ENCODE results near the gene MNDA.

Gene MNDA

DNA sequence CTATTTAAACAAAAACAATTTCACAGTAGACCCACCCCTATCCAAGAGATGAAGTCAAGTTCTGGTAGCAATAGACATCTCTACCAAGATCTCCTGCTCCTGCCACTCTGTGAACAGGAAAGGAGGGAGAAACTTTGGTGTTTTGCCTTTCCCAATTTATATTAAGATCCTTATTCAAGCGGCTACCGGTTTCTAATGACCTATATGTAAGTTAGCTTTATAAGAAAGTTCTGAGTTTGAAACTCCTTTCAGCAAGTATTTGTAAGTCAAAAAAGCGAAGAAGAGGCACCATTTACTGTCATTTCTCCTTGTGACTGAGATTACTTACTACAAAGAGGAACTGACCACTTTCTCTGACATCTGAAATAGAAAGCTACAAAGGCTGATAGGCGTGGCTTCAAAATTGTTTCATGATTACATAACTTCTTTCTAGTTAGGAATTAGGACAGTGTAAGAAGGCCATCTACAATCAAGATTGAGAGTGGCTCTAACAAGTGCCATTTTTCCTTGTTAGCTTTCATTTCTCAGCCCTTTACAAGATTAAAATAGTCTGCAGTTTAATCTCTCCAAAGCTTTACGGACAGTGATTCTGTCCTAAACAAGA lies at the start of gene MNDA:
Gene MNDA (plus strand): TSS at position 448 of the 604 bp plus-strand sequence. CDS start 10,803 bp downstream, outside the sequence.
- DNase-seq = no peak

DNA sequence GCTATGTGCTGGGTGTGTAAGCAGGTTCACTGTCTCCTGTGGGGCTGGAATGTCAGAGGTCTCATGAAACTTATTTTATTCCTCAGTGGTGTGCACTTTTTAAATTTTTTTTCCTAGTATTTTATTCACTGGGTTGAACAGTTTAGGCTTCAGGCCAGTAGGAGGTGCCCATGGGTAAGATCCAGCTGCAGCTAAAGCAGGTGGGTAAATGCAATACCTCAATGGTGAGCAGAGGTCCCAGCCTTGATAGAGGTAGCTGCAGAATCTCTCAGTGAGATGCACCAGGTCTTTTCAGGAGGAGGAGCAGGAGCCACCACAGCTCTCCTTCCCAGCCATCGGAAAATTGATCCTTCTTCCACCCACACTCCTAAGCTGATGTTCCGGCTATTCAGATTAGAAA lies 37.5 kb upstream of the MNDA start:
- DNase-seq = no peak

DNA sequence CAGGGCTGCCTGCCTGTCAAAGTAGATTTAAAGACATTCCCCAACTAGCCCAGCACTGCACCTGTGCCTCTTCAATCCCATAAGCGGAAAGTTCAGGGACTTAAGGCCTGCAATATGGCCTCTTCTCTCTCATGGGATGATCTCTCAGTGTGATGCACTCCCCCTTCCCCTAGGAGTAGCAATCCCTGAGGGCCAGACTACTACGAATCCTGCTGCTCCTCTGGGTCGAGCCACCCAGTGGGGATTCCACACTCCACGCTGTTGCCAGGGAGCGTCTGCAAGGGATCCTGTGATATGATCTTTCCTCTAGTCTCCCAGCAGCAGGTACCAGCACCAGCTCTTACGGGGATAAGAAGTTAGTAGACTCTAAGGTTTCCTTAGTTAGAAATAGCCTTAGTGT lies 36.9 kb upstream of the MNDA start:
- no peak for DNase-seq

DNA sequence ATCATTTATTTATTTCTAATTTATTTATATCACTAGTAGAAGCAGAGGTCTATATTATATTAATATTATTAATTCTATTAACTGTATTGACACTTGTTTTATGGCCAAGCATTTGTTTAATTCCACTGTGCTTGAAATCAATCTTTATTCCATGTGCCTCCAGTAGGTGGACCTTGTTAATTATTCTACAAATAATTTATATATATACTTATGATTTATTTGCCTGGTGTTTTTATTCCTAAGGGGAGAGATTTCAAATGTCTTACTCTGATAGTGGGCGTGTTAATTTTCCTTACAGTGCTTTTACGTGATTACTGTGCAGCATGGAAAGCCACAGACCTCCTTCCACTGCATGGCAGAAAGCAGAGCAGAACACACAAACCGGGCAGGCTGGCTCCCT lies 32.6 kb upstream of the MNDA start:
- DNase-seq = no peak

DNA sequence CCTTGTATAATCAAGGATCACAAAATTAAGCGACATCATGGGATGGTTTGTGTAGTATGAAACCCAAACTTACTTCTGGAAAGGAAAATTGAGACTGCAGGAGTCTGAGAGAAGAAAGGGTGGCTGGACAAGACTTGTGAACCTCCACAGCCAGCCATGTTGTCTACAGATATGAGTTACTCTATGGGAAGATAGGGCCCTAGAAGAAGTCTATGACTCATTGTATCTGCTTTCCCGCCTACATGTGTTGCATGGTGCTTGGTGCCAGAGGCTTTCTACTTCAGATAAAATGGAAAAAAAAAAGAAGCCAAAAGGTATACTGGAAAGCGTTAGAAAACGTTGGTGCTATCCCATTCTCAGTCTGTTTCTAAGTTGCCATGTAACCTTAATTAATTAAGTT lies 31.5 kb upstream of the MNDA start:
- DNase-seq = no peak

DNA sequence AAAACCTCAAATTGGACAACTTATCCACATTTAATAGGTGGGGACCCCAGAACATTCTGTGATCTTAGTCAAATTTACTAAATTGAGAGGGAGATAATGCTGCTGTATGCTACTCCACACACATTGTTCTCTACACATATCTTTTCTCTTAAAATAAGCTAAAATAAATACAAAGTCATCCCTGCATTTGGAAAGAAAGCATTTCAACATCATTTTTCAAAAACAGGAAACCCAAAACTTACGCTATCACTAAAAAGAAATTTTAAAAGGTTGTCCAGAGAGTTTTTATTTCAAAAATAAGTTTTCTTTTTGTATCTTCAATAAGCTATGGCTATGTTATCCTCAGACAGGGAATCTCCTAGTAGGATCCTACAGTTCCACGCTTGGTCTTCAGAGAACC lies 30.6 kb upstream of the MNDA start:
- DNase-seq = no peak

DNA sequence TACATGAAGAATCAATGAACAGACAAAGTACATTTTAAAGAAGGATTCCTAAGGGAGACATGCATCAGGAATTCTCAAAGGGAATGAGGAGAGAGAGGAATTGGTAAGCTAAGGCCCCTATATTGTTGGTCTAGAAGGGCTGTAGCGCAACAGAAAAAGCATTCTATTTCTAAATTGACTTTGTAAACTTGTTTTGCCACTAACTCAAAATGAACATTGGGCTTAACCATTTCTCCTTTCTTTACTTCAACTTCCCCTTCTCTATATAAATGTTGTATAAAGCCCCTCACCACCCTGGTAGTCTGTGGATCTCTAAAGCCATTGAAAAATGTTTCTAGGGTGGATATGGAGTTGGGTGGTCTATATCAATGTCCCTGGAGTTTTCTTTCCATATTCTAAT lies 29.8 kb upstream of the MNDA start:
- no peak for DNase-seq

DNA sequence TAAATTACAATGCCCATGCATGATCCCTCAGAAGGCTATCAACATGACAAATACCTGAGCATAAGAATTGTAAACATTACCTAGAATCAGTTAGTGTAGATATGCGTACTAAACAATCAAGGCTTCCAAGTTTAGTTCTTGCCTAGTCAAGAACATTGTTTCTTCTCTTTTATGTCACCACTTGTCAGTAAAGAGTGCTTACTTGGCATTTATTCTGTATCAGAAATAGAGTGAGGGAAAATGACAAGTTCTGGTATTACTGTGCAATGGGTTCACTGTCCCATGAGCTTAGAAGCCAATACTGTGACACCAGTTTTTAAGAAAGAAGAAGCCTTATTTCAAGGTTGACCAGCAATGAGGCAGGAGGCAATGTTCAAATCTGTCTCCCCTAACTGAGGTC lies 27.5 kb upstream of the MNDA start:
- no peak for DNase-seq

DNA sequence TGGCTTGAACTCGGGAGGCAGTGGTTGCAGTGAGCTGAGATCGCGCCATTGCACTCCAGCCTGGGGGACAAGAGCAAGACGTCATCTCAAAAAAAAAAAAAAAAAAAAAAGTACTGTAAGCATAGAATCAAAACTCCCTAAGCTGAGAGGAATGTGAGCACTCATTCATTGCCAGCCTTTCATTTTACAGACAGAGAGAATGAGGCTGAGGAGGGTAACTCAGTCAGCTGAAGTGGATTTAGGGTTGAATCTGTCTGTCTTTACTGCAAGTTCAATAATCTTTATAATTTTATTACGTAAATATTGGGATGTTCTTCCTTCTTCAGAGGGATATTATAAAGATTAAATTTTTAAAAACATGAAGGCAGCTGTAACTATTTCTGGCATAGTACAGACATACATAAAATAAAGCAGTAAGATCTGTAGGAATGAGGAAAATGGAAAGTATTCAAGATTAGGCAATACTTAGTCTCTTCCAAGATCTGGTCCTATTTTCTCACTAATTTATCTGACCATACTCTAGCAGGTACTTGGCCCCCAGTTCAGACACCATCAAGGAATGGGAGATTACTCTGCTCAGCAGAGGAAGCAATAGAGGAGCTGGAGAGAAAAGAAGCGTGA lies 24.1 kb upstream of the MNDA start:
- no peak for DNase-seq

DNA sequence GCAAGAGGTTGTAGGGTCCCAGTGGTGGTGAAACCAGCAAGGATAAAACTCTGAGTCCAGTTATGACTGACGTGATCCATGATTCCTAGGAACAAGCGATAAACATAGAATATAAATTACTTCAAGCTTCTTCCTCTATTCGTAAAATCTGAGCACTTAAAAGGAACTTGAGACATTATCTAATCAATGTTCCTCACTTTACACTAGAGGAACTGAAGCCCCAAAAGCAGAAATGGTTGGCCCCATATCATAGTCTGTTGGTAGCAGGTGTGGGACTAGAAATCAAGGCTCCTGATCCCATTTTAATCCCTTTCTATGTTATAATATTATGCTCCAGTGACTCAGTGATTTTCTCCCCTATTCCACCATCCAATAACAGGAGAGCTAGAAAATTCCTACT lies 21.9 kb upstream of the MNDA start:
- DNase-seq = no peak

DNA sequence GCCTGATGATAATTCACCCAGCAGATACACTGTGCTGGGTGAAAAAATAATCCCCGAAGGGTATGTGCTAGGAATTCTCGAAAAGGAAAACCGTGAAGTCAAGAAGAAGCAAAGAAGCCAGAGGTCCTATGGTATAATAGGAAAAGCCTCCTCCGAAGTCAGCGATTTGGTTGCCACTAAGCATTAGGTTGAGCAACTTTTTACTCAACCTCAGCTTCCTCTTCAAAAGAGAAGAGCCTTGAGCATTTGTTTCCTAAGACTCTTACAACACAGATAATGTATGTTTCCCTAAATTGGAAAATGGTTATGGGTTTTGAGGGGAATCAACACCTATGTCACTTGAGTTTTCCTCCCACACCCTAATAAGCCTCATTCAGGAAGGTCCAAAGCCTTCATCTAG lies 21.3 kb upstream of the MNDA start:
- DNase-seq = no peak

DNA sequence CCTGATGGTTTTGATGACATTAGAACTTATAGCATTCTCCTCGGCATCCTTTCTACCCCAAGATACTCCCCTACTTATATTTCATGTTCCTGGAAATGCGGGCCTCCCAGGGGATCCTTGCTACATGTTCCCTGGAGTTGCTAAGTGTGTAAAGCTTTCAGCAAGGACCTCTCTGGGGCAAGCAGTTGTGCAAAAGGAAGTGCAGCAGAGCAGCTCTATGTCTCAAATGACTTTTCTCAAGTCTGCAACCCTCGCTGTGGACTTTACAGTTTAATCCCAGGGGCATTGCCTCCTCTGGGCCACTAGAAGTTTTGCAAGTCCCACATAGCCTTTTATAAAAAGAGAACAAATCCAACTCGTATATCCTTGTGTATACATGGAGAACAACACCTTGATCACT lies 20.8 kb upstream of the MNDA start:
- no peak for DNase-seq

DNA sequence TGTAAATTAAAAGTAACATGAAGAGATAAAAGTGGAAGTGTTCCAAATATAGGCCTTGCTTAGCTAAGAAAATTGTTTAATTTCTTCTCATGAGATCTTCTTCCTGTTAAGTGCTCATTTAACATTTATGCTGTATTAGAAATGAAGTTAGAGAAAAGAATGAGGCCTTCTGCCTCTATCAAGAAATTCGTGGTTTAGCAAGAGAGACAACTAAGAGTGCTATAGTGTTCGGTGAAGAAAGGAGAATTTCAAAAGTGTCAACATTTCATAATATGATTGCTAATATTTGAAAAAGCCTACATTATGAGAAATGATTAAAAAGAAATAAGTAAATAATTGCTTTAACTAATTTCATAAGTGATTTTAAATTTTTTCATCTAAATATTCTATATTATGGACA lies 18.8 kb upstream of the MNDA start:
- DNase-seq = no peak

DNA sequence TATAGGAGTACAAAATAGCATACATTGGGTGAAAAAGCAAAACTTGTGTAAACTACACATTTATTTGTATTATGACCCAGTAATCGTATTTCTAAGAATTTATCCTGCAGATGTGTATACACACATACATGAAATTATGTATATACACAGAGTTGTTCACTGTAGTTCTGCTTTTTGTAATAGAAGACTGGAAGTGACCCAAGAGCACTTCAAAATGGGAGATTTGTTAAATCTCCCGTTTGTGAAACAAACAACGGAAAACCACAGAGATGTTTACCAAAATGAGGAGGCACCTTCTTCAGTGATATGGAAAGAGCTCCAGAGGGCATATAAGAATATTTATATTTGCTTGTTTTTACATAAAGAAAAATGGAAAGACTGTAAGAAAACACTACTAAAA lies 18.0 kb upstream of the MNDA start:
- no peak for DNase-seq

DNA sequence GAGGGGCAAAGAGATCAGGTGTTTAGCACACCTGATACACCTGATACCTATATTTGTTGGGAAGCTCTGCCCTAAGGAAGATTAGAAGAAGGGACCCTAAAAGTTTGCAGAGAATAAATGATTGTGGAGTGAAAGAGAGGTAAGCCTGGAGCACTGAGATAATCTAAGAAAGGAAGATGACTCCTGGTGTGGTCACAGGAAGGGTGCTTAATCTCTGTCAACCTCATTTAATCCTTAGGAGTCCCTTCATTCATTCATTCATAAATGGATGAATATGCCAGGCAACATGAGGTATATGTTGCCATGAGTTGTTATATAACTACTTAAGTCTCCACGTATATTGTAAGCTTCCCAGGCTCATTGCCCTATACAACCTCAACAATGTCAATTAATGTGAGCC lies 16.2 kb upstream of the MNDA start:
- DNase-seq = no peak

DNA sequence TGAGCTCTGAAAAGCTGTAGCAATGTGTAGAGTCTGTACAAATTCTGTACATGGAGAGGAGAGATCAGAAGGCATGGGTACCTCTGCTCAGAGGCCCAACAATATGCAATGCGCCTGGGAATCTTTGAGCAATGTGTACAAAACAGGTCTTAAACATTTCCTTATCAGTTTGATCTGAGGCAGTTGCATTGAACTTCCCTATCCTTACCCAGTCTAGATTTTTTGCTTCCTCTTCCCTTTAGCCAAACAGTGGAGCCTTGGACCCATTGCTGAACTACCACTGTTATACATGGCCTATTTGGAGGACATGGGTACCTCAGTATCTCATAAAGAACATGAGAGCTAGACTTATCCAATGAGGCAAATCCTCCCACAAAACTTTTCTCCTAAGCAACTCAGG lies 12.6 kb upstream of the MNDA start:
- no peak for DNase-seq

DNA sequence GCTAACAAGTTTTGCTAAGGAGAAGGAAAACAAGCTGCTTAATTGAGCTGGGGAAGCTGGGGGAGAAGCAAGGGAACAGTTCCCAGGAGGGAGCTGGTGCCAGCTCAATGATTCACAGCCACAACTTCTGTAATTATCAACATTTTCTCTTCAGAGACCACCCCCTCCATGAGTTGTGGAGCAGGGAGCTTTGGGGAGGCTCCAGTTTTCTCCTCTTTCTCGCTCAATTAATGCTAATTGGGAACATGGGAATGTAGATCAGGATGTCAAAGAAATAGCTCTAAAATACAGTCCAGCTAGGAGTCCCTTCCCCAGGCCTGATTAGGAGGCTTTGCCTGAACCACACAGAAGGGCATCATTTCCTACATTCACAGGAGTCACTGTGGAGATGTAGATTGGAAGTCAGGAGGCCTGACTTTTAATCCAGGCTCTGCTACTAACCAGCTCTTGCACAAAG lies 12.1 kb upstream of the MNDA start:
- DNase-seq = no peak

DNA sequence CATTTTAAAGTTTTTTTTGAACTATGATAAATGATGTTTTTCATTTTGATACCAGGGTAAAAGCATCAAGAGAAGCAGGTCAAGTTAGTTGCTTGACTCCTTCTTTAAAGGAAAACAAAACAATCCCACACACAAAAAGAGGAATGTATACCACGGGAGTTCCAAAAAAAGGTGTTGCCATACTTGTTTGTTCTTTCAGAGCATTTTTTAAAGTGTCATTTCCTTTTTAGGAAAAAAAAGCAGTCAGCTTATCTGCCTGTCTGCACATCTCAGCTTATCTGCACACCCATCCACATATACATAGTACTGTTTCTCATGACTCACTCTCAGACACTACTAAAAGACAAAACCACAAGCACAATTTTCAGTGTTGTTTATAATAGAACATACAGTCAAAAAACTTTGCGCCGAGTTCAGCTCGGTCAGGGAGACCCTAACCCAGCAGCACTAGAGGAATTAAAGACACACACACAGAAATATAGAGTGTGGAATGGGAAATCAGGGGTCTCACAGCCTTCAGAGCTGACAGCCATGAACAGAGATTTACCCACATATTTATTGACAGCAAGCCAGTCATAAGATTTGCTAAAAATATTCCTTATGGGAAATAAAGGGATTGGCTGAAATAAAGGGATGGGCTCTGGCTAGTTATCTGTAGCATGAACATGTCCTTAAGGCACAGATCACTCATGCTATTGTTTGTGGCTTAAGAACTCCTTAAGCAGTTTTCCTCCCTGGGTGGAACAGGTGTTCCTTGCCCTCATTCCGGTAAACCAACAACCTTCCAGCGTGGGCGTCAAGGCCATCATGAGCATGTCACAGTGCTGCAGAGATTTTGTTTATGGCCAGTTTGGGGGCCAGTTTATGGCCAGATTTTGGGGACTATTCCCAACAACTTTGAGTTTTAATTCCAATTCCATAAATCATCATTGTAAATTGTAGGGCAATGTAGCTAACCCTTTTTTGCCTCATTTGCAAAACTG lies 11.4 kb upstream of the MNDA start:
- DNase-seq = no peak

DNA sequence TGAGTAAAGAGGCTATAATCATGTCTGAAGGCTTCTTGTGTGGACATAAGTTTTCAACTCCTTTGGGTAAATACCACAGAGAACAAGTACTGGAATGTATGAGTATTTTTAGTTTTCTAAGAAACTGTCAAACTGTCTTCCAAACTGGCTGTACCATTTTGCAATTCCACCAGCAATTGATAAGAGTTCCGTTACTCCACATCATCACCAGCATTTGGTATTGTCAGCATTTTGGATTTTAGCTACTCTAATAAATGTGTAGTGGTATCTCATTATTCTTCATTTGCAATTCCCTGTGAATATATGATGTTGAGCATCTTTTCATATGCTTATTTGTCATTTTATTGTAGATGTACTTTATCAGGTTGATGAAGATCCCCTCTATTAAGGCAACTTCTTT lies 9.4 kb upstream of the MNDA start:
- DNase-seq = no peak

DNA sequence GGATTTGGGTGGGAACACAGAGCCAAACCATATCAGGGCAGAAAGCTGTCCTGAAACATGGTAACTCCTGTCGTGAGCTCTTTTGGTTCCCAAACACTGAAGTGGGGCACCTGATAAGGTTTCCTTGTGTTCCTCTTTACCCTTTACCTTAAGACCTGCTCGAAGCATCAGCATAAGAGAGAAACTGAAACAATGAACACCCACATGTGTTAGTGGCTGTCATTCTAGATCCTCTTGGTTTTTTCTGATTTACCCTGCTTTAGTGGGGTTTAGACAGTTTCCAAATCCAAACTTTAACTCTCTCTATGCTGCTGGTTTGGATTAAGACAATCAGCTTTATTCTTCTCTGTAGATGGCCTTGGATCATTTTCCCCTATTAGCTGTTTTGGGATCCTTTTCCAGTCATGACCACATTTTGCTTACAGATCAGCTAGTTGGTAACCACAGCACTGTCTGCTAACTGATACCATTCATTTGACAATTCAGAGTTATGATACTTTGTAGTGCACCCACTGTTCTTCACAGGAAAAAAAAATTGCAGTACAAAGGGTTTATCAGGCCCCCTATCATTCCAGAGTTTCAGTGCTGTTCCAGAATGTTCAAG lies 975 bp upstream of the MNDA start:
- no peak for DNase-seq

DNA sequence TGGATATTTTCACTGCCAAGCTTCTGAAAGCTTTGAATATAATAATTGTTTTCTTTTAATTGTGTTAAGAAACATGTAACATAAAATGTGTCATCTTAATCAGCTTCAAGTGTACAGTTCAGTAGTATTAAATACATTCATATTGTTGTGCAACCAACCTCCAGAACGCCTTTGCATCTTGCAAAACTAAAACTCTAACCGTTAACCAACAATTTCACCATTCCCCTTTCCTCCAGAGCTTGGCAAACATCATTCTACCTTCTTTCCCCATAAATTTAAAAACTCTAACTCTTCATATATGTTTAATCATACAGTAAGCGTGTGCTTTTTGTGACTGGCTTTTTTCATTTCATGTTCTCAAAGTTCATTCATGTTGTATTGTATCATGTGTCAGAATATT lies 2.1 kb downstream of the MNDA start:
- no peak for DNase-seq

DNA sequence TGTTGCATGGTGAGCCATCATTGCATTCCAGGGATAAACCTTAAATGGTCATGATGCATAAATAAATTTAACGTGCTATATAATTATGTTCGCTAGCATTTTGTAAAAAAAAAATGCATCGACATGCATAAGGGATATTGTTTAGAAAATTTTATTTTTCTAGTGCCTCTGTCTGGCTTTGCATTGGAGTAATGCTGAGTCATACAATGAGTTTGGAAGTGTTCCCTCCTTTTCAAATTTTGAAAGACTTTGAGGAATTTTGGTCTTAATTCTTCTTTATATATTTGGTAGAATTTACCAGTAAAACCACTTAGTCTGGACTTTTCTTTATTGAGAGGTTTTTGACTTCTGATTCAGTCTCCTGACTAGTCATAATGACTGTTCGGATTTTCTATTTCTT lies 4.9 kb downstream of the MNDA start:
- no peak for DNase-seq

DNA sequence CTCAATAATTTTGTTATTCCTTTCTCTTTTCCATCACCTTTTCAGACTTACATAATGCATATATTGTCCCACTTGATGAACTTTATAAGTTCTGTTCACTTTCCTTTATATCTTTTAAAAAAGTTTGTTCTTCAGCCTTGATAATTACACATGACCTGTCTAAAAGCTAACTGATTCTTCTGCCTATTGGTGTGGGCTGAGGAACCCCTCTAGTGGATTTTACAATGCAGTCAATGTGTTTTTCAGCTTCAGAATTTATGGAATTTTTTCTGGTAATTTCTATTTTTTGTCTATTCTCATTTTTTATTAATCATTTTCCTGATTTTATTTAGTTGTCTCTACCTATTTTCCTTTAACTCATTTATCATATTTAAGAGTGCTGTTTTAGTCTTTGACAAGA lies 7.5 kb downstream of the MNDA start:
- DNase-seq = no peak

DNA sequence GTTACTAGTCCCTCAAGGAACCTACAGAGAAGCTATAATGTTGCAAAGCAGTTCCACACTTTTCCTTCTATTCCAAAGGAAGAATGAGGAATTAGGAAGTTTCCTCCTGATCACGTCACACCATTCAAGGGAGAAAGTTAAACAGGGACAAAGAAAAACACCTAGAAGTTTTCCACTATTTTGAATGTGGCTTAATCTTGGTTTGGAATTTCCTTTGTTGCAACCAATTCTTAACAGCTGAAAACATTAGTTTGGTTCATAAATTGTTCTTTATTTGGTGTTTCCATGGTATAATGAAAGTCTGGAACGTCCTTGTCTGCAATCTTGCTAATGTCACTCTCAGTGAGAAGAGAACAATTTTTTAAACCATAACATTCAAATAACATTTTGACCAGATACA lies 8.4 kb downstream of the MNDA start:
- DNase-seq = no peak
